SK-N-SH (cell line): ENCODE results near the gene SLAMF7. TPM values are rescaled to one million over a fixed set of nuclear protein-coding genes. Genes with fewer than 3 reads are reported as not detected.

Experiments used
- CTCF ChIA-PET: fragments of 300-600, 350-600 bp; formaldehyde crosslinking; extraction: SDS; loops from one replicate; lab custom pipeline; 2021; lab: Yijun Ruan, JAX
- POLR2A ChIA-PET: fragments of 350-600 bp; sonication (Branson Sonifier 250); formaldehyde crosslinking; extraction: SDS; loops from one replicate; lab custom pipeline; 2020; ENCODE audit warnings: antibody characterized with exemption, inconsistent platforms; lab: Yijun Ruan, JAX
- DNase-seq: peaks from one replicate; pipeline ENCODE4 v3.0.0; 2012
- H2AFZ ChIP-seq: fragments of 200-600 bp; sonication (generic); 2 replicates; pipeline ENCODE4 v1.8.1; 2016; ENCODE audit warnings: antibody characterized with exemption, mild to moderate bottlenecking, low read depth
- H3F3A ChIP-seq: fragments of 200-600 bp; sonication (generic); replicated peaks from 2 replicates; pipeline ENCODE3; 2016; ENCODE audit warnings: antibody characterized with exemption, mild to moderate bottlenecking; ENCODE audit not compliant: insufficient read depth
- H3K27ac ChIP-seq, 2 experiments: fragments of 200-500 bp in 1 of 2; fragments of 200-600 bp in 1 of 2; sonication (Bioruptor generic) in 1 of 2; sonication (generic), shearing (Covaris generic) in 1 of 2; 2 replicates each; pipeline versions ENCODE4 v1.5.1 to v1.6.1; 2014 to 2016; ENCODE audit warnings: low read depth in 2 of 2, inconsistent platforms in 1 of 2, low read length in 1 of 2, mild to moderate bottlenecking in 1 of 2, mixed read lengths in 1 of 2
- H3K27me3 ChIP-seq: fragments of 200-600 bp; sonication (generic), shearing (Covaris generic); 2 replicates; pipeline ENCODE4 v1.6.1; 2016; ENCODE audit warnings: mixed run types; ENCODE audit not compliant: insufficient read depth
- H3K36me3 ChIP-seq, 2 experiments: fragments of 200-500 bp in 1 of 2; fragments of 200-600 bp in 1 of 2; sonication (Bioruptor generic) in 1 of 2; sonication (generic) in 1 of 2; replicated peaks in 1 of 2; 2 replicates each; pipeline versions ENCODE3 to v1.5.1; 2014 to 2016; ENCODE audit warnings: low read length in 1 of 2, mild to moderate bottlenecking in 1 of 2; ENCODE audit not compliant: insufficient read depth in 2 of 2, control insufficient read depth in 1 of 2
- H3K4me1 ChIP-seq, 2 experiments: fragments of 200-500 bp in 1 of 2; fragments of 200-600 bp in 1 of 2; sonication (Bioruptor generic) in 1 of 2; sonication (generic), shearing (Covaris generic) in 1 of 2; 2 replicates each; pipeline versions ENCODE4 v1.5.1 to v1.6.1; 2014 to 2016; ENCODE audit warnings: low read depth in 1 of 2, low read length in 1 of 2, mixed run types in 1 of 2; ENCODE audit not compliant: insufficient read depth in 2 of 2, control insufficient read depth in 1 of 2
- H3K4me2 ChIP-seq: fragments of 200-600 bp; sonication (generic), shearing (Covaris generic); 2 replicates; pipeline ENCODE4 v1.6.1; 2017; ENCODE audit warnings: mixed run types
- H3K4me3 ChIP-seq, 2 experiments: fragments of 200-500 bp in 1 of 2; fragments of 200-600 bp in 1 of 2; sonication (Bioruptor generic) in 1 of 2; sonication (generic), shearing (Covaris generic) in 1 of 2; 2 replicates each; pipeline versions ENCODE4 v1.5.1 to v1.8.1; 2014 to 2016; ENCODE audit warnings: low read depth in 2 of 2, inconsistent platforms in 1 of 2, low read length in 1 of 2, mild to moderate bottlenecking in 1 of 2, mixed read lengths in 1 of 2, moderate library complexity in 1 of 2
- H3K79me2 ChIP-seq: fragments of 200-600 bp; sonication (generic); 2 replicates; pipeline ENCODE4 v1.8.1; 2017; ENCODE audit warnings: mild to moderate bottlenecking; ENCODE audit not compliant: insufficient read depth
- H3K9ac ChIP-seq: fragments of 200-600 bp; sonication (generic); 2 replicates; pipeline ENCODE4 v1.6.1; 2017; ENCODE audit warnings: mixed run types
- H3K9me2 ChIP-seq: fragments of 200-600 bp; sonication (generic); 2 replicates; pipeline ENCODE4 v1.6.1; 2017; ENCODE audit warnings: mixed run types
- H3K9me3 ChIP-seq: fragments of 200-600 bp; sonication (generic); 2 replicates; pipeline ENCODE4 v1.6.1; 2017; ENCODE audit warnings: mixed run types, mild to moderate bottlenecking, moderate library complexity
- H4K20me1 ChIP-seq: fragments of 200-600 bp; sonication (generic); 2 replicates; pipeline ENCODE4 v1.6.1; 2017; ENCODE audit warnings: mild to moderate bottlenecking, mixed run types; ENCODE audit not compliant: insufficient read depth
- CTCF ChIP-seq: fragments of 200-600 bp; sonication (generic); IDR thresholded peaks from 2 replicates; pipeline ENCODE4 v1.6.1; 2017; ENCODE audit warnings: antibody characterized with exemption, mild to moderate bottlenecking, moderate library complexity
- ELF1 ChIP-seq: IDR thresholded peaks from 2 replicates; pipeline ENCODE4 v1.4.0; 2012
- FOSL2 ChIP-seq: IDR thresholded peaks from 2 replicates; pipeline ENCODE4 v1.4.0; 2012; ENCODE audit warnings: low read depth, mild to moderate bottlenecking, moderate library complexity, borderline replicate concordance
- FOXJ3 ChIP-seq: sonication (generic); formaldehyde crosslinking; IDR thresholded peaks from 2 replicates; pipeline ENCODE4 v1.5.1; 2020; ENCODE audit warnings: mild to moderate bottlenecking, missing genetic modification reagents
- JUND ChIP-seq: IDR thresholded peaks from 2 replicates; pipeline ENCODE4 v1.4.0; 2012
- MAX ChIP-seq: IDR thresholded peaks from 2 replicates; pipeline ENCODE4 v1.4.0; 2012; ENCODE audit warnings: low read depth
- MEF2A ChIP-seq: IDR thresholded peaks from 2 replicates; pipeline ENCODE4 v1.4.0; 2012; ENCODE audit warnings: low read depth, borderline replicate concordance
- NFIC ChIP-seq: IDR thresholded peaks from 2 replicates; pipeline ENCODE4 v1.4.0; 2012; ENCODE audit warnings: borderline replicate concordance
- NRF1 ChIP-seq: IDR thresholded peaks from 2 replicates; pipeline ENCODE4 v1.6.1; 2012; ENCODE audit warnings: low read depth, mild to moderate bottlenecking, low read length
- POLR2AphosphoS5 ChIP-seq: IDR thresholded peaks from 2 replicates; pipeline ENCODE4 v1.6.1; 2012; ENCODE audit warnings: low read depth, low read length
- RAD21 ChIP-seq: IDR thresholded peaks from 2 replicates; pipeline ENCODE4 v1.6.1; 2012; ENCODE audit warnings: mild to moderate bottlenecking, low read length
- RCOR1 ChIP-seq: fragments of 150-350 bp; IDR thresholded peaks from 2 replicates; pipeline ENCODE4 v1.6.1; 2017; ENCODE audit warnings: antibody characterized with exemption, low read length
- RXRA ChIP-seq: IDR thresholded peaks from 2 replicates; pipeline ENCODE4 v1.4.0; 2012; ENCODE audit warnings: low read depth, mild to moderate bottlenecking, borderline replicate concordance
- SIN3A ChIP-seq: IDR thresholded peaks from 2 replicates; pipeline ENCODE4 v1.6.1; 2012; ENCODE audit warnings: low read depth, mild to moderate bottlenecking, low read length, moderate library complexity, borderline replicate concordance
- TEAD4 ChIP-seq: IDR thresholded peaks from 2 replicates; pipeline ENCODE4 v1.4.0; 2012; ENCODE audit warnings: mild to moderate bottlenecking, borderline replicate concordance; ENCODE audit not compliant: insufficient read depth
- YY1 ChIP-seq: IDR thresholded peaks from 2 replicates; pipeline ENCODE4 v1.4.0; 2012; ENCODE audit warnings: low read depth, mild to moderate bottlenecking
- ZBTB33 ChIP-seq: IDR thresholded peaks from 2 replicates; pipeline ENCODE4 v1.4.0; 2012; ENCODE audit warnings: low read depth, borderline replicate concordance
- WGBS: methylation state at CpG from one replicate; pipeline ENCODE4 v1.1.6; 2017; ENCODE audit warnings: low lambda C conversion rate; 5-methylcytosine and 5-hydroxymethylcytosine counted together
- polyA plus RNA-seq, 3 experiments: library from polyadenylated mRNA; depleted of rRNA; stranded (reverse); fragments of >200 nt; gene quantifications; 2 replicates each; pipeline ENCODE4 v1.2.3, GENCODE V29; 2012
- TF ChIP-seq, protein P1 (sequence below): IDR thresholded peaks from 2 replicates; pipeline ENCODE4 v1.6.1; 2012; ENCODE audit warnings: mild to moderate bottlenecking, low read depth, low read length, moderate library complexity

Gene SLAMF7
- polyA plus RNA-seq, 1 of the 3 experiments (the other 2 are of a cell fraction), result not detected

- H4K20me1 ChIP-seq, result no peaks in the 10 kb centered on the region
- ChIA-PET CTCF (no interaction called here), POLR2A (no interaction called here)
- no peaks in the 10 kb centered on the region for H3K9me2 ChIP-seq
- no peak overlapping the region for H3K4me2 ChIP-seq
- H3K79me2 ChIP-seq, result no peaks in the 10 kb centered on the region
- TF ChIP-seq POLR2AphosphoS5 (no peak), RAD21 (no peak), SIN3A (no peak), MEF2A (no peak), RXRA (no peak), YY1 (no peak), JUND (no peak), FOXJ3 (CRISPR knock-in tag) (no peak), ELF1 (no peak), ZBTB33 (no peak), CTCF (no peak), NFIC (no peak), RCOR1 (no peak), NRF1 (no peak)
- H3F3A ChIP-seq, result no peaks in the 10 kb centered on the region
- no peaks in the 10 kb centered on the region for H3K36me3 ChIP-seq
- H2AFZ ChIP-seq, result no peak overlapping the region
- WGBS, result 17% methylated on average over 4 of the region's 4 CpGs
- H3K27me3 ChIP-seq, result peaks cover 6% of the 10 kb centered on the region; the same call in 1 of the 2 replicates
- no peaks in the 10 kb centered on the region for H3K4me1 ChIP-seq
- DNase-seq, result no peak
- no peaks in the 10 kb centered on the region for H3K9me3 ChIP-seq
- H3K27ac ChIP-seq, result no peak overlapping the region
- H3K4me3 ChIP-seq, result no peak overlapping the region
- H3K9ac ChIP-seq, result no peak overlapping the region
These were observed 2.0 kb downstream of the SLAMF7 start for GRCh38 chr1:160741092-160741501.

- no peak overlapping the region for H3K4me2 ChIP-seq
- H4K20me1 ChIP-seq, result no peaks in the 10 kb centered on the region
- POLR2A ChIA-PET, result no interaction called here
- DNase-seq, result no peak
- H3K36me3 ChIP-seq, result no peaks in the 10 kb centered on the region
- H3K27ac ChIP-seq, result no peak overlapping the region
- CTCF ChIA-PET, result no interaction called here
- H3K27me3 ChIP-seq, result peaks cover 6% of the 10 kb centered on the region; the same call in 1 of the 2 replicates
- no peak overlapping the region for H2AFZ ChIP-seq
- H3K79me2 ChIP-seq, result no peaks in the 10 kb centered on the region
- H3K9me3 ChIP-seq, result no peaks in the 10 kb centered on the region
- no peaks in the 10 kb centered on the region for H3F3A ChIP-seq
- 14% methylated on average over 5 of the region's 5 CpGs for WGBS
- no peaks in the 10 kb centered on the region for H3K9me2 ChIP-seq
- H3K4me3 ChIP-seq, result no peak overlapping the region
- no peaks in the 10 kb centered on the region for H3K4me1 ChIP-seq
- no peak overlapping the region for H3K9ac ChIP-seq
- TF ChIP-seq, protein P1, sequence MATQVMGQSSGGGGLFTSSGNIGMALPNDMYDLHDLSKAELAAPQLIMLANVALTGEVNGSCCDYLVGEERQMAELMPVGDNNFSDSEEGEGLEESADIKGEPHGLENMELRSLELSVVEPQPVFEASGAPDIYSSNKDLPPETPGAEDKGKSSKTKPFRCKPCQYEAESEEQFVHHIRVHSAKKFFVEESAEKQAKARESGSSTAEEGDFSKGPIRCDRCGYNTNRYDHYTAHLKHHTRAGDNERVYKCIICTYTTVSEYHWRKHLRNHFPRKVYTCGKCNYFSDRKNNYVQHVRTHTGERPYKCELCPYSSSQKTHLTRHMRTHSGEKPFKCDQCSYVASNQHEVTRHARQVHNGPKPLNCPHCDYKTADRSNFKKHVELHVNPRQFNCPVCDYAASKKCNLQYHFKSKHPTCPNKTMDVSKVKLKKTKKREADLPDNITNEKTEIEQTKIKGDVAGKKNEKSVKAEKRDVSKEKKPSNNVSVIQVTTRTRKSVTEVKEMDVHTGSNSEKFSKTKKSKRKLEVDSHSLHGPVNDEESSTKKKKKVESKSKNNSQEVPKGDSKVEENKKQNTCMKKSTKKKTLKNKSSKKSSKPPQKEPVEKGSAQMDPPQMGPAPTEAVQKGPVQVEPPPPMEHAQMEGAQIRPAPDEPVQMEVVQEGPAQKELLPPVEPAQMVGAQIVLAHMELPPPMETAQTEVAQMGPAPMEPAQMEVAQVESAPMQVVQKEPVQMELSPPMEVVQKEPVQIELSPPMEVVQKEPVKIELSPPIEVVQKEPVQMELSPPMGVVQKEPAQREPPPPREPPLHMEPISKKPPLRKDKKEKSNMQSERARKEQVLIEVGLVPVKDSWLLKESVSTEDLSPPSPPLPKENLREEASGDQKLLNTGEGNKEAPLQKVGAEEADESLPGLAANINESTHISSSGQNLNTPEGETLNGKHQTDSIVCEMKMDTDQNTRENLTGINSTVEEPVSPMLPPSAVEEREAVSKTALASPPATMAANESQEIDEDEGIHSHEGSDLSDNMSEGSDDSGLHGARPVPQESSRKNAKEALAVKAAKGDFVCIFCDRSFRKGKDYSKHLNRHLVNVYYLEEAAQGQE, result no peak
- TF ChIP-seq RXRA, result no peak
- no peak for TF ChIP-seq JUND
- no peak for TF ChIP-seq TEAD4
- no peak for TF ChIP-seq FOSL2
- no peak for TF ChIP-seq CTCF
- no peak for TF ChIP-seq MAX
These were observed 2.7 kb downstream of the SLAMF7 start for GRCh38 chr1:160741612-160742348.
